ENCODE data around the gene PAF1. TPM values are rescaled to one million over a fixed set of nuclear protein-coding genes. Genes with fewer than 3 reads are reported as not detected.

PAF1 gene
- total and polyA plus RNA-seq, 2 of the 13 experiments (the other 11 are each of a cell fraction or from before 2014, with no cell fraction given), result 30.2 to 31.1 TPM

GRCh38 chr19:39412100-39412866, 21.4 kb upstream of the PAF1 start, which contains the start of gene PLEKHG2 (continued):
- TF ChIP-seq ZNF34 (CRISPR knock-in tag; IDR thresholded peaks at IDR 0.05; ENCODE audit: borderline replicate concordance) (no peak; the same call in 1 of the 2 replicates), ZNF660 (CRISPR knock-in tag; IDR thresholded peaks at IDR 0.05; ENCODE audit: borderline replicate concordance, low read depth) (no peak), ZNF83 (CRISPR knock-in tag; IDR thresholded peaks at IDR 0.05; ENCODE audit: borderline replicate concordance) (0 out of 2 replicates have a peak, but pooled peaks have one; percentile 38), ELF1 (CRISPR knock-in tag; IDR thresholded peaks at IDR 0.05) (peak; percentile 93), ZNF563 (CRISPR knock-in tag; IDR thresholded peaks at IDR 0.05) (no peak; the same call in 1 of the 2 replicates), POLR2AphosphoS5 (IDR thresholded peaks at IDR 0.05; ENCODE audit: low read depth, low read length) (0 out of 2 replicates have a peak, but pooled peaks have one; percentile 30), ATF3 (CRISPR knock-in tag; IDR thresholded peaks at IDR 0.05) (peak; percentile 45), STAT6 (CRISPR knock-in tag; IDR thresholded peaks at IDR 0.05; ENCODE audit: borderline replicate concordance) (peak; percentile 67; the same call in 1 of the 2 replicates), ZNF607 (CRISPR knock-in tag; IDR thresholded peaks at IDR 0.05; ENCODE audit: borderline replicate concordance) (peak; percentile 69; the same call in 1 of the 2 replicates), ZBTB20 (CRISPR knock-in tag; IDR thresholded peaks at IDR 0.05; ENCODE audit: borderline replicate concordance, low read depth) (0 out of 2 replicates have a peak, but pooled peaks have one; percentile 21), TSC22D2 (CRISPR knock-in tag; IDR thresholded peaks at IDR 0.05; ENCODE audit: borderline replicate concordance) (peak; percentile 35; the same call in 1 of the 2 replicates), ZNF75D (CRISPR knock-in tag; IDR thresholded peaks at IDR 0.05; ENCODE audit: borderline replicate concordance) (no peak), ZNF773 (CRISPR knock-in tag; IDR thresholded peaks at IDR 0.05; ENCODE audit: borderline replicate concordance) (no peak), GABPB1 (CRISPR knock-in tag; IDR thresholded peaks at IDR 0.05) (peak; percentile 92), SSRP1 (CRISPR knock-in tag; IDR thresholded peaks at IDR 0.05) (no peak), ZNF124 (CRISPR knock-in tag; IDR thresholded peaks at IDR 0.05) (no peak), MYC (CRISPR knock-in tag; IDR thresholded peaks at IDR 0.05; ENCODE audit: borderline replicate concordance) (peak; percentile 63)
- TF ChIP-seq, protein P1, sequence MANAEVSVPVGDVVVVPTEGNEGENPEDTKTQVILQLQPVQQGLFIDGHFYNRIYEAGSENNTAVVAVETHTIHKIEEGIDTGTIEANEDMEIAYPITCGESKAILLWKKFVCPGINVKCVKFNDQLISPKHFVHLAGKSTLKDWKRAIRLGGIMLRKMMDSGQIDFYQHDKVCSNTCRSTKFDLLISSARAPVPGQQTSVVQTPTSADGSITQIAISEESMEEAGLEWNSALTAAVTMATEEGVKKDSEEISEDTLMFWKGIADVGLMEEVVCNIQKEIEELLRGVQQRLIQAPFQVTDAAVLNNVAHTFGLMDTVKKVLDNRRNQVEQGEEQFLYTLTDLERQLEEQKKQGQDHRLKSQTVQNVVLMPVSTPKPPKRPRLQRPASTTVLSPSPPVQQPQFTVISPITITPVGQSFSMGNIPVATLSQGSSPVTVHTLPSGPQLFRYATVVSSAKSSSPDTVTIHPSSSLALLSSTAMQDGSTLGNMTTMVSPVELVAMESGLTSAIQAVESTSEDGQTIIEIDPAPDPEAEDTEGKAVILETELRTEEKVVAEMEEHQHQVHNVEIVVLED (CRISPR knock-in tag; IDR thresholded peaks at IDR 0.05; ENCODE audit: borderline replicate concordance), result no peak; the same call in 1 of the 2 replicates
- TF ChIP-seq, protein P2, sequence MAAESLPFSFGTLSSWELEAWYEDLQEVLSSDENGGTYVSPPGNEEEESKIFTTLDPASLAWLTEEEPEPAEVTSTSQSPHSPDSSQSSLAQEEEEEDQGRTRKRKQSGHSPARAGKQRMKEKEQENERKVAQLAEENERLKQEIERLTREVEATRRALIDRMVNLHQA (CRISPR knock-in tag; IDR thresholded peaks at IDR 0.05), result no peak
- TF ChIP-seq, protein P3, sequence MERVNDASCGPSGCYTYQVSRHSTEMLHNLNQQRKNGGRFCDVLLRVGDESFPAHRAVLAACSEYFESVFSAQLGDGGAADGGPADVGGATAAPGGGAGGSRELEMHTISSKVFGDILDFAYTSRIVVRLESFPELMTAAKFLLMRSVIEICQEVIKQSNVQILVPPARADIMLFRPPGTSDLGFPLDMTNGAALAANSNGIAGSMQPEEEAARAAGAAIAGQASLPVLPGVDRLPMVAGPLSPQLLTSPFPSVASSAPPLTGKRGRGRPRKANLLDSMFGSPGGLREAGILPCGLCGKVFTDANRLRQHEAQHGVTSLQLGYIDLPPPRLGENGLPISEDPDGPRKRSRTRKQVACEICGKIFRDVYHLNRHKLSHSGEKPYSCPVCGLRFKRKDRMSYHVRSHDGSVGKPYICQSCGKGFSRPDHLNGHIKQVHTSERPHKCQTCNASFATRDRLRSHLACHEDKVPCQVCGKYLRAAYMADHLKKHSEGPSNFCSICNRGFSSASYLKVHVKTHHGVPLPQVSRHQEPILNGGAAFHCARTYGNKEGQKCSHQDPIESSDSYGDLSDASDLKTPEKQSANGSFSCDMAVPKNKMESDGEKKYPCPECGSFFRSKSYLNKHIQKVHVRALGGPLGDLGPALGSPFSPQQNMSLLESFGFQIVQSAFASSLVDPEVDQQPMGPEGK (CRISPR knock-in tag; IDR thresholded peaks at IDR 0.05), result peak; percentile 93

Data from HepG2 (cell line).